Muscle layer of colon (tissue), 2 donors: ENCODE results near the gene ZC2HC1C.
"Not testable (repeated sequence)": the region's sequence is repeated elsewhere in the genome, so short reads cannot be mapped to it uniquely, and the experiment has no call there.

Experiments
- H3K27ac ChIP-seq: one replicate; pipeline ENCODE4 v1.7.0; 2013; ENCODE audit warnings: low read depth, mild to moderate bottlenecking, low read length, moderate library complexity
- H3K27me3 ChIP-seq, 2 donors: one replicate each; pipeline ENCODE4 v1.7.0; 2013; ENCODE audit warnings: low read length in 2 of 2, mild to moderate bottlenecking in 2 of 2; ENCODE audit not compliant: insufficient read depth in 2 of 2, control insufficient read depth in 1 of 2
- H3K36me3 ChIP-seq: one replicate; pipeline ENCODE4 v1.7.0; 2013; ENCODE audit warnings: mild to moderate bottlenecking, low read length; ENCODE audit not compliant: insufficient read depth
- H3K4me1 ChIP-seq: one replicate; pipeline ENCODE4 v1.7.0; 2013; ENCODE audit warnings: mild to moderate bottlenecking, low read length; ENCODE audit not compliant: insufficient read depth
- H3K4me3 ChIP-seq, 2 donors: one replicate each; pipeline ENCODE4 v1.7.0; 2013; ENCODE audit warnings: low read length in 2 of 2, low read depth in 1 of 2, mild to moderate bottlenecking in 1 of 2, moderate library complexity in 1 of 2
- H3K9ac ChIP-seq: one replicate; pipeline ENCODE4 v1.7.0; 2013; ENCODE audit warnings: low read length
- H3K9me3 ChIP-seq: one replicate; pipeline ENCODE4 v1.7.0; 2013; ENCODE audit warnings: mild to moderate bottlenecking, low read length
- donor health status: abdominal sarcoma.
- donor health status: Adenocarcinoma of cecum.

ZC2HC1C gene

DNA sequence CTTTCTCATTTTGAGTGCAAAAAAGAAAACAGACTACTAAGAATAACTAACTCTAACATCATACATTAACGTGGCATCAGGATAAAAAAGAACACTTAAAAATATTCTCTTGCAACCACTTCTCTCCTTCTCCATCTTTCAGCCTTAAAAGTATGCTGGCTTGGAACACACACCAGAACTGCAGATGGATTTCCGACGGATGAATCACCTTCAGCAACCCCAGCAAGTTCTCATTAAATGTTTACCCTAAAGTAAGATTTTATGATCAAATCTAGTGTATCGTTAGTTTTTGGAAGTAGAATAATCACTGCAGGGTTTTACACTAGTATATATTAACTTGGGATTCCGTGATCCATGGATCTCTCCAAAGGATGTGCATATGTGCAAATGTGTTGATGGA is 56.2 kb downstream of the ZC2HC1C start:
- no peaks in the 10 kb centered on the region for H3K27me3 ChIP-seq
- H3K27ac ChIP-seq: no peak overlapping the region
- H3K36me3 ChIP-seq: peaks cover 2% of the 10 kb centered on the region
- peaks cover 20% of the 10 kb centered on the region for H3K4me1 ChIP-seq
- H3K9me3 ChIP-seq: no peaks in the 10 kb centered on the region
- H3K9ac ChIP-seq: peak overlapping the region; percentile 81
- H3K4me3 ChIP-seq: peak overlapping the region in 1 of 2 donors; percentile 99

DNA sequence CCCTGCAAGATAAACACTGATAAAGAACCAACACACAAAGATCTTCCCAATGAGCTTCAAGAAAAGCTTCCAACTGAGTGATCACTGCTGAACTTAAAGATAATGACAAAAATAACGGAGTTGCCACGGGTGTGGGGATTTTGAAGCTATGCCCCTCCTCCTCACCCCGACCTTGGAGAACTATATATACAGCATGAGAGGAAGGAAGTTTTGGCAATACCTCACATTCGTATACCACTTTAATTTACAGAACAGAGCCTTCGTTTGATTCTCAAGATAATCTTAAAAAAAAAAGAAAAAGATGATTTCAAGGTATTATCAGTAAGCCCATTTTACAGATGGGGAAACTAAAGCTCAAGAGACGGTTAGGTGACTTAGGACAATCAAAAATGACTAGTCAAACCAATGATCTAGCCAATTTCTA is 56.7 kb downstream of the ZC2HC1C start:
- H3K27me3 ChIP-seq: no peaks in the 10 kb centered on the region
- H3K9ac ChIP-seq: peak overlapping the region; percentile 81
- H3K4me3 ChIP-seq: peak overlapping the region; percentile 83 to 99
- H3K4me1 ChIP-seq: peaks cover 20% of the 10 kb centered on the region
- peak overlapping the region; percentile 93 for H3K27ac ChIP-seq
- no peaks in the 10 kb centered on the region for H3K9me3 ChIP-seq
- no peaks in the 10 kb centered on the region for H3K36me3 ChIP-seq

DNA sequence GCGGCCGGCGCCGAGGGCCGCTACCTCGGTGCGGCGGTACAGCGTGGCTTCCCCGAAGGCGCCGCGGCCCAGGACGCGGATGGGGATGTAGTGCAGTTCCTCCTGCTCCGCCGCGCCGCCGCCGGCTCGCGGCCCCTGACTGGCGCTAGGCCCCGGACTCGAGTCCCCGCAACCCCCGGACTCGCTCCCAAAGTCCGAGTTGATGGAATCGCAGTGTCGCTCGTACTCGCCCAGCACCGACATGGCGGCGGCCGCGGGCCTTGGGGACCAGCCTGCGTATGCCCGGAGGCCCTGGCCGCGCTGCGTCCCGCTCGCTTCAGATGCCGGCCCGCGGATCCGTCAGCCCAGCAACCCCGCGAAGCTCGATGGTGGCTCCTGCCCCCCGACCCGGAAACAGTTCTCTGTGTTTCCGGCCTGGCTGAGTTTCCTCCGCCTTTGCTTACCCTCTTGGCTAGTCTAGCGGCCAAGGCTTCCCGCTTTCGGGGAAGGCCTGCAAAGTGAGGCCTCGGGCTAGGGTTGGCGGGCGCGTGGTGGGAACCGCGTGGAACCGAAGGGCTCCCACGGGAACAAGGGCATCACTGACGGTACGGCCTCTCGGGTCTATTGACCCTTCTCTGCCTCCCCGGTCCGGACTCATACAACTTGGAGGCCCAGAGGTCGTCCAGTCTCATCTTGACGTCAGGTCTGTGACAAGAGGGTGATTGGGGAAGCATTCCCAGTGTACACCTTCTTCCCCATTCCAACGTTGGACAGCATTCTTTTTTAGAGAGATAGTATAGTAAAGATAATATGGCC is 57.4 kb downstream of the ZC2HC1C start, which contains the start of gene NEK9:
NEK9 (minus strand) TSS at position 370 of the 795 bp plus-strand sequence; CDS start at position 243, 127 bp downstream.
- Histone ChIP-seq H3K4me3 (peak within 1 kb of the TSS; percentile 83 to 99), H3K27me3 (no peaks in the 10 kb centered on the region), H3K4me1 (peaks cover 20% of the 10 kb centered on the region), H3K9me3 (no peaks in the 10 kb centered on the region), H3K9ac (peak within 1 kb of the TSS; percentile 81), H3K27ac (peak within 1 kb of the TSS; percentile 93), H3K36me3 (no peaks in the 10 kb centered on the region)

DNA sequence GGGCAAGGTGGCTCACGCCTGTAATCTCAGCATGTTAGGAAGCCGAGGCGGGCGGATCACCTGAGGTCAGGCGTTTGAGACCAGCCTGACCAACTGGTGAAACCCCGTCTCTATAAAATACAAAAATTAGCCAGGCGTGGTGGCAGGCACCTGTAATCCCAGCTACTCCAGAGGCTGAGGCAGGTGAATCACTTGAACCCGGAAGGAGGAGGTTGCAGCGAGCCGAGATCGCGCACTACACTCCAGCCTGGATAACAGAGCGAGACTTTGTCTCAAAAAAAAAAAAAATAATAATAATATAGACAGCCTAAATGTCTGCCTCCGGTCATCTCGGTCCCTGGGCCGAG is 58.0 kb downstream of the ZC2HC1C start:
- H3K27me3 ChIP-seq, H3K9me3 ChIP-seq, H3K36me3 ChIP-seq: not testable (repeated sequence)
- H3K27ac ChIP-seq: peak overlapping the region; percentile 93
- peaks cover 20% of the 10 kb centered on the region for H3K4me1 ChIP-seq
- peak overlapping the region; percentile 83 to 99 for H3K4me3 ChIP-seq
- H3K9ac ChIP-seq: peak overlapping the region; percentile 81

DNA sequence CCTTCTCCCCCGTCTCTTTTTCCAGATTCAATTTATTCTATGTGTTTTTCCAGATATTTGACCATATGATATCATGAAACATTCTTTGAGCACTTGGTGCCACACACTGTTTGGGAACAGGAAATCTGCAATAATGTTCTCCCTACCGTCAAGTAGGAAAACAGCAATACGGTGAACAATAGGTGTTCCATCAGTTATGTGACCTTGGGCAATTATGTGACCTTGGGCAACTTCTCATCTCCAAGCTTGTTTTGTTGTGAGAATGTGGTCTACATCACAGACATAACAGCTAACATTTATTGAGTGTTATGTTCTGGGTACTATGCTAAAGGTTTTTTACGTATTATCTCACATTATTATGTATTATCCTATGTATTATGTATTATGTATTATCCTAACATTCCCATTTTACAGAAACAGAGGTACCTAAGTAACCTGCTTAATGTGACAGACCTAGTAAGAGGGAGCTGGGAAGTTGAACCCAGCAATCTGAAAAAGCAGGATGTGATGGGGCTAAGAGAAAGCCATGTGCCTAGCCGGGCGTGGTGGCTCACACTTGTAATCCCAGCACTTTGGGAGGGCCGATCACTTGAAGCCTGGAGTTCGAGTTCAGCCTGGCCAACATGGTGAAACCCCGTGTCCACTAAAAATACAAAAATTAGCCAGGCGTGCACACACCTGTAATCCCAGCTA is 58.6 kb downstream of the ZC2HC1C start:
- H3K4me1 ChIP-seq: peaks cover 20% of the 10 kb centered on the region

DNA sequence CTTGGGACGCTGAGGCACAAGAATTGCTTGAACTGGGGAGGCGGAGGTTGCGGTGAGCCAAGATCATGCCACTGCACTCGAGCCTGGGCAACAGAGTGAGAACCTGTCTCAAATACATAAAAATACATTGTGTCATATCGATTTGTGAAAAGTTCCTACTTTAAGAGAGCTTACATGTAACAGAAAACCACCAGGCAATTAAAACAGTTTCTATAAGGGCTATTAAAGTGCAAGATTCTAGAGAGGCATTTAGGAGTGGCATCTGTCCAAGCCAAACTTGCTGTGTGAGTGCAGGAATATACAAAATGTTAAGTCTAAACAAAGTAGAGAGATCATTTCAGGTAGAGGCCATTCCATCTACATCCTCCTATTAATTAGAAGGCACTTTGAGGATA is 59.2 kb downstream of the ZC2HC1C start:
- Histone ChIP-seq H3K4me1 (peaks cover 20% of the 10 kb centered on the region), H3K9ac (no peak overlapping the region), H3K27ac (no peak overlapping the region)

More for the DNA sequence above, 58.6 kb downstream of the ZC2HC1C start:
- Histone ChIP-seq H3K27ac (peak overlapping the region; percentile 12), H3K9ac (peak overlapping the region; percentile 81), H3K36me3 (no peaks in the 10 kb centered on the region), H3K9me3 (no peaks in the 10 kb centered on the region), H3K27me3 (no peaks in the 10 kb centered on the region), H3K4me3 (peak overlapping the region in 1 of 2 donors; percentile 99)

More for the DNA sequence above, 59.2 kb downstream of the ZC2HC1C start:
- H3K27me3 ChIP-seq: no peaks in the 10 kb centered on the region
- no peaks in the 10 kb centered on the region for H3K9me3 ChIP-seq
- peaks cover 4% of the 10 kb centered on the region for H3K36me3 ChIP-seq
- no peak overlapping the region for H3K4me3 ChIP-seq
